Activated naive CD4-positive, alpha-beta T cell treated with anti-CD3 and anti-CD28 coated beads, Interleukin-2, amount 50 U/mL, for 72 hours (primary cell): Measurements from ENCODE around the gene KCNQ1. TPM values are rescaled to one million over a fixed set of nuclear protein-coding genes. Genes with fewer than 3 reads are reported as not detected.

Source experiments
- ATAC-seq, 2 donors: fragments of 150-1000 bp; cut with Tn5 transposase; 2 replicates each; pipeline ENCODE4 v1.10.0; 2021; ENCODE audit warnings: mild to moderate bottlenecking in 2 of 2, moderate library complexity in 2 of 2
- DNase-seq, 2 donors: peaks; one replicate each; pipeline ENCODE4 v3.0.0; 2021 to 2022; ENCODE audit warnings: low spot score in 2 of 2
- H3K27ac Mint-ChIP-seq, 2 donors: one replicate each; pipeline ENCODE4 v1.8.0; 2022; ENCODE audit warnings: mild to moderate bottlenecking in 2 of 2, mixed read lengths in 2 of 2
- H3K36me3 Mint-ChIP-seq, 2 donors: one replicate each; pipeline ENCODE4 v1.8.0; 2022; ENCODE audit warnings: mixed read lengths in 2 of 2
- H3K9me3 Mint-ChIP-seq, 2 donors: one replicate each; pipeline ENCODE4 v1.8.0; 2022; ENCODE audit warnings: mixed read lengths in 2 of 2
- total RNA-seq, 2 donors: library from RNA; stranded (reverse); gene quantifications; one replicate each; pipeline ENCODE4 v1.2.3, GENCODE V29; 2022

Gene KCNQ1
- total RNA-seq, 2 donors from 2014 or later = 12.2 to 19.3 TPM

DNA sequence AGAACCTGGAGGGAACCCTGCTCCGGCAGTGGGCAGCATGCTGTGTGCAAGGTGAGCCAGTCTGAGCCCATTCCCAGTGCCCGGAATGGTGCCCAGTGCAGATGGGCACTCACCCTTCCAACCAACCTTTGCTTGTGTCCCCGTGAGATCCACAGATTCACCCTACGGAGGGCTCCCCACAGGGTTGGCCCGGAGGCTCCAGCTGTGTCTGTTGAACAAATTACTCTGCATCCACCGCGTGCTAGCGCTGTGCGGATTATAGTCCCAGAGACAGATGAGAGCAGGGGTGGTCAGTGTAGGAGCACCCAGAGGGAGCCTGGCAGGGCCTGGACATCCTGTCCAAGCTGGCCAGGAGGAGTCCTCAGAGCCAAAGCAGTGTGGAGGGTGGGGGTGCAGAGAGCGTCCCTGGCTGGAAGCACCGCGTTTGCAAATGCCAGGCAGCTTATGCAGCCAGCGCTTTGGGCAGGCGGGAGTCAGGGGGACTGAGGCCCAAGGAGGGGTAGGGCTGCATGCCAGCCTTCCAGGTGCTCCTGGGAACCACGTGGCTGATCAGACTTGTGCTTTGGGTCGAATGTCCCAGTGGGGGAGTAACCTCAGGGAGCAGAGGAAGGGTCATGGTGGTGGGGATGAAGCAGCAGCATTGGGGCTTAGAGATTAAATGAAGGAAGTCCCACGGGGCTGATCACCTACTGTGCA is 80.5 kb downstream of the KCNQ1 start:
- Mint-ChIP-seq H3K9me3 (no peaks in the 10 kb centered on the region), H3K27ac (peak overlapping the region; percentile 72 to 89), H3K36me3 (no peaks in the 10 kb centered on the region)
- ATAC-seq (no peak), DNase-seq (peak in 1 of 2 donors; percentile 50)

DNA sequence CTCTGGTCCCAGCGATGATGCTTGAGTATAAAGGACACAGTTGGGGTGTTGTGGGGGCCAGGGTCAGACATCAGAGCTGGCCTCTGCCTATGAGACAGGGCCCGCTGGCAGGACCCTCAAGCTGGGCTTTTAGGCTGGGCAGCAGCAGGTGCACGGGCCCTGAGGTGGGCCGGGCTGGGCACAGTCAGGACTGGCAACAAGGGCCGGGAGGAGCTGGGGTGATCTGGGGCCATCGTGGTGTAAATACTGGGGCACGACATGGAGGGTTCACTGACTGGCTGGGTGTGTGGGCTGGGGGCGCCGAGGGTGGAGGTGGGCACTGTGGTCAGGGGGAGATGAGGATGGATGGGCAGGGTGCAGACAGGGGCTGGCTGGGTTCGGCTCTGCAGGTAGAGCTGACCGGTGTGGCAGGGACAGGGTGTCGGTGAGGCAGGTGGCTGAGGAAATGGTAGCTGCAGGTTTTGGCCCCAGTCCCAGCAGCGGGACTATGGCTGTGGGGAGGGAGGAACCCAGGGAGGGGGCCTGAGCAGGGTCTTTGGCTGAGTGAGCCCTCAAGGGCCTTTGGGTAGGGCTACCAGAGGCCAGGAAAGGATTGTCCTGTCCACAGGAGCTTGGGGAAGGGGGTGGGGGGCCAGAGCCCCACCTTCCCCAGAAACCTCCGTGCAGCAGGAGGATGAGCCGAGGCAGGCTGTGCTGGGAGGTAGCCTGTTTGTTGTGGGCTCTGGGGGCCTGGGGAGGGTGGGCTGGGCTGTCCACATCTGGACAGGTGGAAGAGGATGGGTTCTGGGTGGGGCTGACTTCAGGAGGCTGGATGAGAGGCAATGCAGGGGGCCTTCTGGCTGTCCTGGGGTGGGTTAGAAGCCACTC is 81.4 kb downstream of the KCNQ1 start:
- ATAC-seq = peak in 1 of 2 donors; percentile 7
- Mint-ChIP-seq H3K9me3 (no peaks in the 10 kb centered on the region), H3K27ac (peak overlapping the region in 1 of 2 donors; percentile 89), H3K36me3 (no peaks in the 10 kb centered on the region)
- DNase-seq = peak in 1 of 2 donors; percentile 41

- DNase-seq = peak in 1 of 2 donors; percentile 53
- peak overlapping the region; percentile 89 to 90 for H3K27ac Mint-ChIP-seq
These were observed 82.1 kb downstream of the KCNQ1 start for GRCh38 chr11:2526808-2527381.

DNA sequence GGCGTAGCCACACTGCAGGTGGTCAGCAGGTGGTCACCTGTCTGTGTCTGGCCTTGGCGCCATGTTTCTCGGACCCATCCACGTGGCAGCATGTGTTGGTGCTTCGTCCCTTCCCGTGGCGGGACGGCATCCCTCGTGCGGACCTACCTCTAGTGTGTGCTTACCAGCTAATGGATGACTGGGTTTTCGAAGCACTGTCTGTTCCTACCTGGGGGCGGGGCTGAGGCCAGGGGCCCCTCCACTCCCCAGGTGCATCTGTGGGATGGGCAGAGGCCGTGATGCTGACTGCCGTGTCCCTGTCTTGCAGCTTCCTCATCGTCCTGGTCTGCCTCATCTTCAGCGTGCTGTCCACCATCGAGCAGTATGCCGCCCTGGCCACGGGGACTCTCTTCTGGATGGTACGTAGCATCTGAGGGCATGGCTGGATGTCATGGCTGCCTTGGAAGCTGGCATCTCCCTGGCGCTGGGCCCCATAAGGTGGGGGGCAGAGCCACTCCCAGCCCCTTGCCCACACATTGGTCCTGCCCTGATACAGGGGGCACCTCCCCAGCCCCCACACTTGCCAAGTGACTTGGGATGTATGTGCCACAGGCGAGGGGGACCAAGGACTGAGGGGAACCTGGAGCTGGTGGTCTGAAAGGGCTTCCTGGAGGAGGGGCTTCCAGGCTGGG is 82.9 kb downstream of the KCNQ1 start:
- no peaks in the 10 kb centered on the region for H3K36me3 Mint-ChIP-seq
- no peak for ATAC-seq
- H3K9me3 Mint-ChIP-seq = no peaks in the 10 kb centered on the region
- peak in 1 of 2 donors; percentile 47 for DNase-seq
- H3K27ac Mint-ChIP-seq = peak overlapping the region; percentile 14 to 50

More at GRCh38 chr11:2526808-2527381, 82.1 kb downstream of the KCNQ1 start:
- ATAC-seq = peak in 1 of 2 donors; percentile 28
- no peaks in the 10 kb centered on the region for H3K9me3 Mint-ChIP-seq
- H3K36me3 Mint-ChIP-seq = no peaks in the 10 kb centered on the region

DNA sequence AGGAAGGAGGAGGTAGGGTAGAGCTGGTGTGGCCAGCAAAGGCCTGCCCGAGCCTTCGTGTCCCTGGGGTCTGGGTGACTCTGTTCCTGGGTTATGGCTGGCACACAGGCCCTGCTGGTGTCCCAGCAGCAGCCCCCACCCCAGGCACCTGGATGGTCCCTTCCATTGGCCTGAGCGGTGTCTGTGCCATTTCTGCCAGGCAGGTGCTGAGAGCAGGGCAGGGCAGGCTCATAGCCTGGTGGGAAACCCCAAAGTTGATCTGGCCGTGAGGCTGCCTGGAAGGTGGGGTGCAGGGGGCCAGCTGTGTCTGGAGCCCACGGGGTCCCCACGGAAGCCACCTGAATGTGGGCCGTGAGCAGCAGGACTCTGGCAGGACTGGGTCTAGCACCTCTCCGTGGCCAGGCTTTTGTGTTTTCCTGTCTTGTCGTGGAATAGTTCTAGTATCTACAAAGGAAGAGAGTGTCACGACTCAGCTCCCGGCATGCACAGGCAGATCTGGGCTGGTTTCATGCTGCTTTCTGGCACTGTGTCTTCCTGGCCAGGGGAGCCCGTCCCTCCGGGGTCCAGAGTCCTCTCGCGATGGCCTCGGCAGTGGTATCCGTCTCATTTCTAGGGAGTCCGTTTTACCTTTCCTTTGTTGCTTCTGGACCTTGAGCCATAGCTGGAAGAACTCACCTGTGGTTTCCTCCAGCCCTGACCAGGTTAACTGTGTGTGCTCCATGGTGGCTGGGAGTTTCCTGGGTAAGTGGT is 83.7 kb downstream of the KCNQ1 start:
- Mint-ChIP-seq H3K36me3 (no peaks in the 10 kb centered on the region), H3K27ac (peak overlapping the region; percentile 36 to 50), H3K9me3 (no peaks in the 10 kb centered on the region)
- ATAC-seq (no peak), DNase-seq (peak in 1 of 2 donors; percentile 44)

GRCh38 chr11:2529173-2529572 is 84.4 kb downstream of the KCNQ1 start:
- no peak for ATAC-seq

DNA sequence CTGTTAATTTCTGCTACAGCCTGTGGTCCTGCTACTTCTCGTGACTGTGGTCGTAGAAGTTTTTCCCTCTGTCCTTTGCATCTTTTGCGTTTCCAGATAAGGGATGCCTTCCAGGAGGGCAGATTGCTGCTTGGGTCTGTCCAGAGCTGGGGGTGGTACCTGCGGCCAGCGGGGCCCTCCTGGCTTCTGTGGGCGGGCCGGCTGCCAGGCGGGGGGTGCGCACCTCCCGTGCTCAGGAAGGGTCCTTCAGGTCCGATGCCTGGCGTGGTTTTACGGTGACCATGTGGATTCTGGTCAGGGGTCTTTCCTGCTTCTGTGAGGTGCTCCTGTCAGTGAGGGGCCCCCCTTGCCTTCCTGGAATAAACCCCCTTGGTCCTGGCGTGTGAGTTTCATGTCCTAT is 84.8 kb downstream of the KCNQ1 start:
- Mint-ChIP-seq H3K36me3 (no peaks in the 10 kb centered on the region), H3K27ac (no peak overlapping the region), H3K9me3 (no peaks in the 10 kb centered on the region)
- ATAC-seq (no peak), DNase-seq (peak in 1 of 2 donors; percentile 42)

More at GRCh38 chr11:2529173-2529572, 84.4 kb downstream of the KCNQ1 start:
- H3K27ac Mint-ChIP-seq = peak overlapping the region in 1 of 2 donors; percentile 50
- DNase-seq = no peak
- H3K36me3 Mint-ChIP-seq = no peaks in the 10 kb centered on the region
- no peaks in the 10 kb centered on the region for H3K9me3 Mint-ChIP-seq

DNA sequence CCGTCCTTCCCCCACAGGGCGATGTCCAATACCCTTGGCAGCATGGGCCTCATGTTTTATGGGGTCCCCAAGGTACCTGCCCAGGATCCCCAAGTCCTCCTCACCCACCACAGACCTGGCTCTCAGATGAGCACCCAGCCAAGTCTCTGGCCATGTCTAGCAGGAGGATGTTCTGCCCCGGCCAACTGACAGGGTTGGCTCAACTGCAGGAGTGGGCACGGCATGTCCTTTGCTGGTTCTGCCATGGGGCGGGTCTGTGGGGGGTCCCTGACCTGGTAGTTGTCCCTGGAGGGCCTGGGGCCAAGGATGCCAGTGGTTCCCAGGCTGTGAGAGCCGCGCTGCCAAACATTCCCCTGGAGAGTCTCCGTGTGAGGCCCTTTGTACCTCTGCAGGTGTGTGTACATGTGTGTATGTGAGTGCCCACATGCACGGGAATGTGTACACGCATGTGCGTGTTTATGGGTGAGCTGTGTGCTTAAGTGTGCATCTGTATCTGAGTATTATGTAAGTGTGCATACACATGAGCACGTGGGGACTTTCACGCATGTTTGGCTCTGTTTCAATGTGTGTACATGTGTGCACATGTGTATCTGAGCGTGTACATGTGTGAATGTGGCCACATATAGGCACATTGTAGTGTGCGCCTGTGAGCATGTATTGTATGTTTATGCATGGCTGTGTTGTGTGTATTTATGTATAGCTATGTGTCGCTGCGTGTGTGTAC is 85.5 kb downstream of the KCNQ1 start:
- H3K9me3 Mint-ChIP-seq = no peaks in the 10 kb centered on the region
- no peaks in the 10 kb centered on the region for H3K36me3 Mint-ChIP-seq
- DNase-seq (peak in 1 of 2 donors; percentile 49), ATAC-seq (no peak)
- H3K27ac Mint-ChIP-seq = no peak overlapping the region

GRCh38 chr11:2530855-2531200 is 86.0 kb downstream of the KCNQ1 start:
- Mint-ChIP-seq H3K27ac (no peak overlapping the region), H3K36me3 (no peaks in the 10 kb centered on the region), H3K9me3 (no peaks in the 10 kb centered on the region)
- DNase-seq (peak in 1 of 2 donors; percentile 50), ATAC-seq (no peak)

GRCh38 chr11:2531277-2531986 is 86.6 kb downstream of the KCNQ1 start:
- Mint-ChIP-seq H3K27ac (no peak overlapping the region), H3K9me3 (no peaks in the 10 kb centered on the region), H3K36me3 (no peaks in the 10 kb centered on the region)
- peak; percentile 34 to 53 for ATAC-seq
- peak; percentile 67 to 79 for DNase-seq

DNA sequence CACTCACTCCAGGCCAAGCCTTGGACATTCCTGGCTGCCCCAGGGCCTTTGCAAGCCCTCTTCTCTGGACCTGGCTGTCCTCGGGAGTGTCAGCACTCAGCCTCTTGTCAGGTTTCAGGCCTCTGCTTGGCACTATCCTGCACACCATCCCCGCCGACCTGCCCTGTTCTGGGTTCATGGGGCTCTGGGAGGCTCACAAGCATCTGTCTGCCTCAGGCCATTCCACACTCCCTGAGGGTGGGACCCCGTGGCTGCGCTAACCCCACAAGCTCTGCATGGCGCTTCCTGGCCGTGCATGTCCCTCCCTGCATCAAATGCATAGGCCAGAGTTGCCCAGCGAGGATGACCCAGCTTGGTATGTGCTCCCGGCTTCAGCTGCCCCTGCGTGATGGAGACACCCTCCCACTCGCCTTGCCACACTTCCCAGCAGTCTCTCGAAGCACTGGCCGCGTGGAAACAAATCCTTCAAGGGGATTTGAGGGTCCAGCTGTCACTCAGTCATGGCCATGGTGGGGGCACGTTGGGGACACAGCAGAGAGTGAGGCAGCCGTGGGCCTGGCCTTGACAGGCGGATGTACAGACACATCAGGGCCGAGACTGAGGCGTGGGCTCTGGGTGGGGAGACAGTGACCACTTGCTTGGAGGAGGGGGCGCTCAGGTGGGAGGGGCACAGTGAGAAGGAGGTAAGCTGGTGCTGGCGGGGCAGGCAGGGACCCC is 87.3 kb downstream of the KCNQ1 start:
- H3K27ac Mint-ChIP-seq = no peak overlapping the region
- DNase-seq (no peak), ATAC-seq (no peak)
- no peaks in the 10 kb centered on the region for H3K9me3 Mint-ChIP-seq
- no peaks in the 10 kb centered on the region for H3K36me3 Mint-ChIP-seq

DNA sequence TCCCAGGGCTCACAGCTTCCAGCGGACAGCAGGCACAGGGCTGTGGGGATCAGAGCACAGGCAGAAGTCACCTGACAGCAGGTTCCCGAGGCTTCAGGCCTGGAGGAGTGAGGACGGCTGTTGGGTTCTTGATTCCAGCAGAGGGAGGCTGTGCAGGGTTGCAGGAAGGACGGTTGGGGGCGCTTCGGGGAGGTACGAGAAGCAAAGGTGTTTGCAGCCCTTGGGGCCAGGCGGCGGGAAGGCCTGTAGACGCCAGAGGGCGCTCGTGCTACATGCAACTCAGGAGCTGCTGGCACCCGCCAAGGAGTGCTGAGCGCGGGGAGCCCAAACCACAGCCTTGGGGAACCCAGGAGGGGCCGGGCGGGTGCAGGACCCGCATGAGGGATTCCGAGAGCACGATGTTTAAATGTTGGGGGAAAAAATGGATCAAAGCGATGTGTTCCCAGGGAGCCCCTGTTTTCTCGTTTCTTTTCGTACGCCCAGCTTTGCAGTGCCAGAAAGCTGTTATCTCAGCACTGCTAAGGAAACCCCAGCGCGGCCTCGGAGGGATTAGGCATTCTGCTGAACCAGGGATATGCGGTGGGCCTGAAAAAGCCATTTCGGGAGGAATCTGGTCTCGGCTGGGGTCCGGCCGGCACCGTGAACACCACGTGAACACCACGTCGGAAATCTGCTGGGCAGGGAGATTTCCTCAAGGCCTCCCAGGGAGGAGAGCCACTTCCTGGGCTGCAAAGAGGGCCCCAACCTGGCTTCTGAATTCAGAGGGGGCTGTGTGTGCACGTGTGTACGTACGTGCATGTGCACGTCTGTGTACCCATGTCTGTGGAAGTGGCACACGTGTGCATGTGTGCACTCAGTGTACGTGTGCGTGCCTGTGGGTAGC is 88.1 kb downstream of the KCNQ1 start:
- no peaks in the 10 kb centered on the region for H3K9me3 Mint-ChIP-seq
- H3K36me3 Mint-ChIP-seq = no peaks in the 10 kb centered on the region
- peak overlapping the region in 1 of 2 donors; percentile 29 for H3K27ac Mint-ChIP-seq
- peak; percentile 85 to 97 for DNase-seq
- ATAC-seq = peak; percentile 86 to 93

DNA sequence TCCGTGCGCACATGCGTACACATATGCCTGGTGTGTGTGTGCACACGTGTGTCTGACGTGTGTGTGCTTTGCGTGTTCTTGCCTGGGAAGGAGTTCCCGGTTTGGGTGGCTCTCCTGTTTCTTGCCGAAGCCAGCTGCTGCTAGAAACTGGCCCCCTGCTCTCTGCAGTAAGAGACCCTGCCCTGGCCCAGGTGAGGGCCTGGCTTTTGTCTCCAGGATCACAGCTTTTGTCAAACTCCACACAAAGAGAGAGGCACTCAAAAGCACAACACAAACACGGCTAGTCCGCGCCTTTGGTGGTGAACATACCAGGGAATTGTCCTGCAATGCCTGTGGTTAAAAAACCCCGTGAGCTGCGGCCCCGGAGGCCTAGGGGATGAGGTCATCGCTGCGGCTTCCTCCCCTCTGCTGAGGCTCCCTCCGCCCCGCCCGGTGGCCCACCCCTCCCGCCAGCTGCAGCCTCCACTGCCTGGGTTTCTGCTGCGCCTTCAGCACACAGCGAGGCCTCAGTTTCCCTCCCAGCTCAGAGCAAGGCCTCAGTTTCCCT is 88.9 kb downstream of the KCNQ1 start:
- Mint-ChIP-seq H3K36me3 (no peaks in the 10 kb centered on the region), H3K9me3 (no peaks in the 10 kb centered on the region), H3K27ac (no peak overlapping the region)
- DNase-seq (no peak), ATAC-seq (peak in 1 of 2 donors; percentile 35)
